Measurements from ENCODE around the gene TRAPPC10. TPM values are rescaled to one million over a fixed set of nuclear protein-coding genes. Genes with fewer than 3 reads are reported as not detected.

TRAPPC10 gene
- total RNA-seq, 1 experiment from 2014 or later: 32.9 TPM

DNA sequence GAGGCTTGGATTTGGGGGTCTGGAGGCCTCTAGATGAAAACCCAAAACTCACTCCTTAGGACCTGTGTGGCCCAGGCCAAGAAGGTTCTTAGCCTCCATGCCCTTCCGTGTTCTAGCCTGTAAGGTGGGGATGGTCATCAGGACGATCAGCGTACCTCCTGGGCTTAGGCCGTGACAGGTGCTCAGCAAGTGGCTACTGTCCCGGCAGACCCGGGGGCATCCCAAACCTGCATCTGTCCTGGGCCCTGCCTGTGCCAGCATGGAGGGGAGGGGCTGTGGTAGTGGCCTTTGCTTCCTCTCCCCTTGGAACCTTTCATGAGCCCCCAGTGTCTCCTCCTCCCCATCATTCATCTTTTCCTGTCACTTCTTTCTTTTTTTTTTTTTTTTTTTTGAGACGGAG lies 22.7 kb upstream of the TRAPPC10 start:
- no peak overlapping the region for H3K56ac ChIP-seq (ENCODE audit: insufficient read length, low read depth, low read length)
- WGBS (ENCODE audit: extremely low coverage, insufficient read length, low lambda C conversion rate): no CpG with 5 or more reads among the region's 7 CpGs
- H3K27me3 Mint-ChIP-seq (ENCODE audit: low read depth): no peaks in the 10 kb centered on the region; the same call in 1 of the 2 replicates
- no peak overlapping the region for H2AK5ac ChIP-seq (ENCODE audit: insufficient read length, low read length)
- no peak overlapping the region for H3K14ac ChIP-seq (ENCODE audit: insufficient read depth, low read length)
- no peak overlapping the region for H4K91ac ChIP-seq (ENCODE audit: insufficient read length, low read depth, low read length)
- H3K4ac ChIP-seq (ENCODE audit: low read depth, low read length): no peak overlapping the region
- H3K4me1 ChIP-seq (ENCODE audit: insufficient read depth, low read length): no peaks in the 10 kb centered on the region
- H3K4me1 Mint-ChIP-seq: peaks cover 14 to 16% of the 10 kb centered on the region in 2 experiments
- no peak overlapping the region for H2BK15ac ChIP-seq (ENCODE audit: low read depth, low read length)
- no peak overlapping the region for H2AFZ ChIP-seq (ENCODE audit: low read length)
- H4K8ac ChIP-seq (replicated peaks; ENCODE audit: insufficient read length, low read depth, low read length): no peak overlapping the region
- no peak overlapping the region for H3K23ac ChIP-seq (ENCODE audit: insufficient read length, low read depth, low read length)
- no peak overlapping the region for H3K9ac ChIP-seq (ENCODE audit: extremely low read depth, insufficient read length, low read length)
- H3K36me3 Mint-ChIP-seq (ENCODE audit: insufficient read depth in 1 of 3, low read depth in 3 of 3): no peaks in the 10 kb centered on the region
- no peak overlapping the region for H2BK20ac ChIP-seq (ENCODE audit: low read depth, low read length, poor library complexity, severe bottlenecking)
- no peak overlapping the region for H4K5ac ChIP-seq (ENCODE audit: insufficient read length, low read depth, low read length)
- H2BK12ac ChIP-seq (ENCODE audit: insufficient read length, low read depth, low read length): no peak overlapping the region
- H3K9me3 ChIP-seq (ENCODE audit: control insufficient read depth, low read depth, low read length): no peaks in the 10 kb centered on the region
- H3K27ac Mint-ChIP-seq: no peak overlapping the region
- no peaks in the 10 kb centered on the region for H3K9me3 Mint-ChIP-seq
- no peaks in the 10 kb centered on the region for H3K79me2 ChIP-seq (ENCODE audit: insufficient read depth, low read length)
- no peak overlapping the region for H3K27ac ChIP-seq (ENCODE audit: insufficient read length, low read depth, low read length)
- no peak for DNase-seq
- no peaks in the 10 kb centered on the region for H3K79me1 ChIP-seq (ENCODE audit: insufficient read depth, low read depth, low read length, poor library complexity, severe bottlenecking)
- no peaks in the 10 kb centered on the region for H3K27me3 ChIP-seq (ENCODE audit: insufficient read depth, low read length)
- H3K4me3 Mint-ChIP-seq: no peak overlapping the region
- no peaks in the 10 kb centered on the region for H4K20me1 ChIP-seq (ENCODE audit: control insufficient read depth, insufficient read depth, insufficient read length)
- H3K23me2 ChIP-seq (ENCODE audit: insufficient read length, low read depth, low read length, poor library complexity, severe bottlenecking): peaks cover 3% of the 10 kb centered on the region
- no peak overlapping the region for H3K18ac ChIP-seq (ENCODE audit: insufficient read length, low read depth, low read length)
- TF ChIP-seq, protein P1, sequence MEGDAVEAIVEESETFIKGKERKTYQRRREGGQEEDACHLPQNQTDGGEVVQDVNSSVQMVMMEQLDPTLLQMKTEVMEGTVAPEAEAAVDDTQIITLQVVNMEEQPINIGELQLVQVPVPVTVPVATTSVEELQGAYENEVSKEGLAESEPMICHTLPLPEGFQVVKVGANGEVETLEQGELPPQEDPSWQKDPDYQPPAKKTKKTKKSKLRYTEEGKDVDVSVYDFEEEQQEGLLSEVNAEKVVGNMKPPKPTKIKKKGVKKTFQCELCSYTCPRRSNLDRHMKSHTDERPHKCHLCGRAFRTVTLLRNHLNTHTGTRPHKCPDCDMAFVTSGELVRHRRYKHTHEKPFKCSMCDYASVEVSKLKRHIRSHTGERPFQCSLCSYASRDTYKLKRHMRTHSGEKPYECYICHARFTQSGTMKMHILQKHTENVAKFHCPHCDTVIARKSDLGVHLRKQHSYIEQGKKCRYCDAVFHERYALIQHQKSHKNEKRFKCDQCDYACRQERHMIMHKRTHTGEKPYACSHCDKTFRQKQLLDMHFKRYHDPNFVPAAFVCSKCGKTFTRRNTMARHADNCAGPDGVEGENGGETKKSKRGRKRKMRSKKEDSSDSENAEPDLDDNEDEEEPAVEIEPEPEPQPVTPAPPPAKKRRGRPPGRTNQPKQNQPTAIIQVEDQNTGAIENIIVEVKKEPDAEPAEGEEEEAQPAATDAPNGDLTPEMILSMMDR (conservative IDR thresholded peaks at IDR 0.05): no peak
- no peak overlapping the region for H3K4me2 ChIP-seq (ENCODE audit: insufficient read depth, insufficient read length, low read length)
- H2BK5ac ChIP-seq (ENCODE audit: insufficient read length, low read length): no peak overlapping the region
- H3T11ph ChIP-seq (ENCODE audit: low read length): no peak overlapping the region
- no peak overlapping the region for H2BK120ac ChIP-seq (ENCODE audit: low read depth, low read length, poor library complexity, severe bottlenecking)

All from H9 (cell line).